ENCODE measurements around the gene TBC1D8. TPM values are rescaled to one million over a fixed set of nuclear protein-coding genes. Genes with fewer than 3 reads are reported as not detected.

The TBC1D8 gene
- total and polyA plus RNA-seq, 2 of the 13 experiments (the other 11 are each of a cell fraction or from before 2014, with no cell fraction given): 45.1 to 95.4 TPM

GRCh38 chr2:101106453-101107181 lies 44.6 kb downstream of the TBC1D8 start:
- Histone ChIP-seq H3K36me3 (replicated peaks in 1 of 2; ENCODE audit: control insufficient read depth in 1 of 2, insufficient read depth in 2 of 2, low read length in 2 of 2) (no peaks in the 10 kb centered on the region; a peak in 1 of 5 replicates), H3K4me1 (ENCODE audit: insufficient read depth, low read length) (peaks cover 80% of the 10 kb centered on the region), H3K9me3 (ENCODE audit: low read length) (no peaks in the 10 kb centered on the region), H3K4me3 (replicated peaks in 1 of 3; ENCODE audit: insufficient read depth in 1 of 3, low read depth in 2 of 3, low read length in 3 of 3) (peak overlapping the region in 2 of 3 experiments; percentile 1 to 34; a peak in 1 of 6 replicates), H4K20me1 (ENCODE audit: insufficient read depth, low read length) (peaks cover 37% of the 10 kb centered on the region), H3K27ac (ENCODE audit: extremely low read length, insufficient read depth, low read length) (peak overlapping the region; percentile 75), H3K9ac (ENCODE audit: insufficient read depth, low read depth, low read length) (peak overlapping the region; percentile 41), H2AFZ (ENCODE audit: low read length) (no peak overlapping the region), H3K27me3 (ENCODE audit: control insufficient read depth in 1 of 2, insufficient read depth in 2 of 2, low read length in 2 of 2) (no peaks in the 10 kb centered on the region), H3K79me2 (ENCODE audit: insufficient read depth, low read length) (peaks cover 98% of the 10 kb centered on the region), H3K4me2 (ENCODE audit: low read depth, low read length) (peak overlapping the region; percentile 61)
- in situ Hi-C loops (cut with HindIII; ENCODE audit: extremely low pct_ligation_motif_present, low pct_unique_long_range_greater_than_20kb) (no loop called here), intact Hi-C loops (cut with micrococcal nuclease; ENCODE audit: unreplicated experiment) (loop anchor here (1.0 kb wide), 2 partner anchors 9 to 11 kb away; no protein-coding TSS in a partner anchor)
- DNase-seq (ENCODE audit: low spot score): peak; percentile 94
- FAIRE-seq: peak; percentile 94
- ChIA-PET CTCF (ENCODE audit: low intra/inter-chr PET ratio, low total read pairs) (no interaction called here), POLR2A (interaction anchor here (0.7 to 2.0 kb wide), 4 partner anchors 11 to 42 kb away, joined by 4 to 8 read pairs (median 6); no protein-coding TSS in a partner anchor)
- 17% methylated on average over 12 of the region's 12 CpGs for WGBS (ENCODE audit: low lambda C conversion rate)
- BruUV-seq (replicated peaks): no TSS peak
- peak; percentile 95 for ATAC-seq
- TF ChIP-seq, protein P1, sequence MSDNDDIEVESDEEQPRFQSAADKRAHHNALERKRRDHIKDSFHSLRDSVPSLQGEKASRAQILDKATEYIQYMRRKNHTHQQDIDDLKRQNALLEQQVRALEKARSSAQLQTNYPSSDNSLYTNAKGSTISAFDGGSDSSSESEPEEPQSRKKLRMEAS (IDR thresholded peaks at IDR 0.05): peak; percentile 90
- no peak for TF ChIP-seq ZNF430 (CRISPR knock-in tag; IDR thresholded peaks at IDR 0.05)
- peak; percentile 51; the same call in 1 of the 2 replicates for TF ChIP-seq YEATS4 (CRISPR knock-in tag; IDR thresholded peaks at IDR 0.05; ENCODE audit: borderline replicate concordance)
- TF ChIP-seq ZNF552 (CRISPR knock-in tag; IDR thresholded peaks at IDR 0.05; ENCODE audit: borderline replicate concordance): no peak
- TF ChIP-seq ISX (CRISPR knock-in tag; conservative IDR thresholded peaks at IDR 0.05): no peak
- no peak; the same call in 1 of the 2 replicates for TF ChIP-seq ZNF629 (CRISPR knock-in tag; conservative IDR thresholded peaks at IDR 0.05)
- no peak for TF ChIP-seq EEA1 (CRISPR knock-in tag; IDR thresholded peaks at IDR 0.05; ENCODE audit: borderline replicate concordance)
- peak; percentile 93 for TF ChIP-seq ZFP1 (CRISPR knock-in tag; IDR thresholded peaks at IDR 0.05)
- TF ChIP-seq ZNF770 (CRISPR knock-in tag; IDR thresholded peaks at IDR 0.05): no peak
- peak; percentile 95 for TF ChIP-seq TBX2 (CRISPR knock-in tag; IDR thresholded peaks at IDR 0.05; ENCODE audit: borderline replicate concordance)
- TF ChIP-seq ZNF225 (CRISPR knock-in tag; IDR thresholded peaks at IDR 0.05): no peak; the same call in 1 of the 2 replicates
- no peak; the same call in 1 of the 2 replicates for TF ChIP-seq ZNF503 (CRISPR knock-in tag; IDR thresholded peaks at IDR 0.05)
- TF ChIP-seq IKZF4 (CRISPR knock-in tag; IDR thresholded peaks at IDR 0.05; ENCODE audit: borderline replicate concordance, low read depth, not compliant biosample characterization): no peak
- peak; percentile 98 for TF ChIP-seq FOXA3 (CRISPR knock-in tag; IDR thresholded peaks at IDR 0.05)
- TF ChIP-seq FOXP1 (IDR thresholded peaks at IDR 0.05): no peak
- TF ChIP-seq FOXP1 (CRISPR knock-in tag; IDR thresholded peaks at IDR 0.05): peak; percentile 89
- TF ChIP-seq NAIF1 (CRISPR knock-in tag; IDR thresholded peaks at IDR 0.05; ENCODE audit: borderline replicate concordance): no peak
- no peak for TF ChIP-seq ZNF589 (CRISPR knock-in tag; conservative IDR thresholded peaks at IDR 0.05)
- TF ChIP-seq KMT2B (CRISPR knock-in tag; IDR thresholded peaks at IDR 0.05): peak; percentile 76
- peak; percentile 80 for TF ChIP-seq MIER2 (CRISPR knock-in tag; IDR thresholded peaks at IDR 0.05)
- peak; percentile 58; the same call in 1 of the 2 replicates for TF ChIP-seq DMAP1 (CRISPR knock-in tag; IDR thresholded peaks at IDR 0.05)
- TF ChIP-seq CENPX (CRISPR knock-in tag; IDR thresholded peaks at IDR 0.05): no peak
- peak; percentile 93 for TF ChIP-seq BHLHE40 (IDR thresholded peaks at IDR 0.05; ENCODE audit: low read length)

Data from HepG2 (cell line).